Progenitor cell of endocrine pancreas (in vitro differentiated cells): Measurements from ENCODE around the gene THRA. TPM values are rescaled to one million over a fixed set of nuclear protein-coding genes. Genes with fewer than 3 reads are reported as not detected.

ENCODE experiments used
- DNase-seq: peaks from one replicate; pipeline ENCODE4 v3.0.0; 2021; ENCODE audit warnings: low spot score; ENCODE audit not compliant: unreplicated experiment
- H3K27ac Mint-ChIP-seq: 2 replicates; pipeline ENCODE4 v1.8.0; 2021; ENCODE audit warnings: mild to moderate bottlenecking, moderate library complexity, mixed read lengths
- H3K27me3 Mint-ChIP-seq: 2 replicates; pipeline ENCODE4 v1.8.0; 2021; ENCODE audit warnings: mixed read lengths
- H3K36me3 Mint-ChIP-seq: 2 replicates; pipeline ENCODE4 v1.8.0; 2022; ENCODE audit warnings: mixed read lengths; ENCODE audit not compliant: insufficient read depth
- H3K4me1 Mint-ChIP-seq: 2 replicates; pipeline ENCODE4 v1.8.0; 2021; ENCODE audit warnings: low read depth, mixed read lengths
- H3K4me3 Mint-ChIP-seq: 2 replicates; pipeline ENCODE4 v1.8.0; 2021; ENCODE audit warnings: low read depth, mild to moderate bottlenecking, moderate library complexity, mixed read lengths
- H3K9me3 Mint-ChIP-seq: 2 replicates; pipeline ENCODE4 v1.8.0; 2021; ENCODE audit warnings: low read depth, mixed read lengths
- total RNA-seq: library from RNA; stranded (reverse); gene quantifications from 2 replicates; pipeline ENCODE4 v1.2.1, GENCODE V29; 2021
- TF ChIP-seq, protein P1 (sequence below): fragments of 200-600 bp; sonication (generic); IDR thresholded peaks from one replicate; pipeline ENCODE4 v1.5.0; 2021; ENCODE audit warnings: antibody characterized with exemption, mild to moderate bottlenecking; ENCODE audit not compliant: unreplicated experiment

The THRA gene
- total RNA-seq, 1 donor from 2014 or later, result 25.0 TPM

GRCh38 chr17:40074871-40075200, 12.1 kb downstream of the THRA start:
- no peak overlapping the region for H3K27ac Mint-ChIP-seq
- DNase-seq, result no peak
- TF ChIP-seq, protein P1, sequence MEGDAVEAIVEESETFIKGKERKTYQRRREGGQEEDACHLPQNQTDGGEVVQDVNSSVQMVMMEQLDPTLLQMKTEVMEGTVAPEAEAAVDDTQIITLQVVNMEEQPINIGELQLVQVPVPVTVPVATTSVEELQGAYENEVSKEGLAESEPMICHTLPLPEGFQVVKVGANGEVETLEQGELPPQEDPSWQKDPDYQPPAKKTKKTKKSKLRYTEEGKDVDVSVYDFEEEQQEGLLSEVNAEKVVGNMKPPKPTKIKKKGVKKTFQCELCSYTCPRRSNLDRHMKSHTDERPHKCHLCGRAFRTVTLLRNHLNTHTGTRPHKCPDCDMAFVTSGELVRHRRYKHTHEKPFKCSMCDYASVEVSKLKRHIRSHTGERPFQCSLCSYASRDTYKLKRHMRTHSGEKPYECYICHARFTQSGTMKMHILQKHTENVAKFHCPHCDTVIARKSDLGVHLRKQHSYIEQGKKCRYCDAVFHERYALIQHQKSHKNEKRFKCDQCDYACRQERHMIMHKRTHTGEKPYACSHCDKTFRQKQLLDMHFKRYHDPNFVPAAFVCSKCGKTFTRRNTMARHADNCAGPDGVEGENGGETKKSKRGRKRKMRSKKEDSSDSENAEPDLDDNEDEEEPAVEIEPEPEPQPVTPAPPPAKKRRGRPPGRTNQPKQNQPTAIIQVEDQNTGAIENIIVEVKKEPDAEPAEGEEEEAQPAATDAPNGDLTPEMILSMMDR, result no peak
- H3K4me3 Mint-ChIP-seq, result no peak overlapping the region
- H3K4me1 Mint-ChIP-seq, result peaks cover 42% of the 10 kb centered on the region
- no peaks in the 10 kb centered on the region for H3K9me3 Mint-ChIP-seq
- H3K27me3 Mint-ChIP-seq, result no peaks in the 10 kb centered on the region
- H3K36me3 Mint-ChIP-seq, result no peaks in the 10 kb centered on the region

DNA sequence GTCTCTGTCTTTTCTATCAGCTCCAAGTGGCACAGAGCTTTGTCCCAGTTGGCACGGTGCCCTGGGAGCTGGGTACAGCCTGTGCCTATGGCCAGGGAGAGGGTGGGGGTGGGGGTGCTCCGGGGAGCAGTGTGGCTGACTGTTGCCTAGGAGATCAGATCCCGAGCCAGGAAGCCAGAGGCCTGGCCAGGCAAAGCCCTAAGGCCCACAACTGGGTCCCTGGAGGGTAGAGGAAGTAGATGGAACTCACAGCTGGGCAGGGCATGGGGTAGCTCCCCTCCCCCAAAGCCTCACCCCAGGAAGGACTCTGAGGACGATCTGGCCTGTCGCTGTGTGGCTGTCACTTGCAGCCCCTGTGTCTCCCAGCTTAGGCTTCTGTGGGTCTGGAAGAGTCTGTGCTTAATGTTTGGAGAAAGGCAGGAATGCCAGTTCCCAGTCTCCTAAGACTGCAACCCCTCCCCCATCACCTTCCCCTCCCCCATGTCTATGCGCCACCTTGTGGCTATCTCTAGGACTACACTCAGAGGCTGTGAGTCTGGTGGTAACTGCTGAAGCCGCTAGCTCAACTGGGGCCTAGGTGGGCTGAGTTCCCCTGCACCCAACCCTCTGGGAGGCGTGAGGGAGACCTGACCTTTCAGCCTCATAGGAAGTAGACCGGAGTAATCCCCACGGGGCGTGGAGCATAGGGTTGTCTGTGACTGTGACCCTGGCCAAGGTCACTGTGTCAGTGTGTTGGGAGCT, 12.6 kb downstream of the THRA start:
- no peaks in the 10 kb centered on the region for H3K36me3 Mint-ChIP-seq
- TF ChIP-seq, protein P1, result peak; percentile 80
- H3K27me3 Mint-ChIP-seq, result no peaks in the 10 kb centered on the region
- no peak overlapping the region for H3K27ac Mint-ChIP-seq
- no peak overlapping the region for H3K4me3 Mint-ChIP-seq
- H3K9me3 Mint-ChIP-seq, result no peaks in the 10 kb centered on the region
- peak; percentile 63 for DNase-seq
- peaks cover 37% of the 10 kb centered on the region for H3K4me1 Mint-ChIP-seq

DNA sequence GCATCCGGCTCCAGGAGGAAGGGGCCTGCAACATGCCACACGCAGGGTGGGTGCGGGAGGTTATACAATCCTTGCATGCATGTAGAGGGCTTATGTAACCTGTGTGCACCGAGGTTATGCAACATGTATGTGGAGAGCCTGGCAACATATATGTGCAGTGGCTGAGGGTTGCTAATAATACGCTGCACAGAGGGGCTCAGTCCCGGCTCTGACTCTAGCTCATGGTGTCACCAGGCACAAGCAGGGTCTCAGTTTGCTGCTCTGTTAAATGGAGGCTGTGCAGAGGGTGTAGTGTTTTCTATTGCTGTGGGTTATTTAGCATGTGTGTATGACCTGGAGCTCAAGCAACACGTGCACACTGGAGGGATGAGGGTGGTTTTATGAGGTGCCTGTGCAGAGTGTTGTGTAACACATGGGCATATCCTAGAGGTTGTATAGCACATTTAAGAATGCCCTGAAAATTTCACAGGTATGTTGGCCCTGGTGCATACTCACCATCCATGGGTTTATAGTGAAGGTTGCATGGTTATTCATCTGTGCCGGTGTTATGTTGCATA, 13.3 kb downstream of the THRA start:
- Mint-ChIP-seq H3K4me1 (peaks cover 33% of the 10 kb centered on the region), H3K27ac (no peak overlapping the region), H3K4me3 (no peak overlapping the region), H3K9me3 (no peaks in the 10 kb centered on the region), H3K36me3 (no peaks in the 10 kb centered on the region), H3K27me3 (no peaks in the 10 kb centered on the region)
- no peak for DNase-seq
- TF ChIP-seq, protein P1, result no peak

DNA sequence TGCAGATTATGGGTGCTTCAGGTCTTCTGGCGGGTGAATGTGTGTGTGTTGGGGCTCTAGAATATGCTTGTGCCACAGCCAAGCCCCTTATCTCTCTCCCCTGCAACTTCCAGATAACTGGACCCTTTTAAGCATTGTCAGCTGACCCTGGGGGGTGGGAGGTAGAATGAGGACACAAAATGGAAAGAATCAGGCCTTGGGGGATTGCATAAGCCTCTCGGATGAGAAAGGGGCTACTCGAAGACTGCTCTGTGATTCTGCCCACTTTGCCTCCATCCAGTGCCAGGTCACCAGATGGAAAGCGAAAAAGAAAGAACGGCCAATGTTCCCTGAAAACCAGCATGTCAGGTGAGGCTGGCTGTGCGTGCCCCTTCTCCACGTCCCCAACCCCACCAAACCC, 13.8 kb downstream of the THRA start:
- no peak overlapping the region for H3K27ac Mint-ChIP-seq
- H3K4me3 Mint-ChIP-seq, result no peak overlapping the region
- H3K27me3 Mint-ChIP-seq, result no peaks in the 10 kb centered on the region
- H3K9me3 Mint-ChIP-seq, result no peaks in the 10 kb centered on the region
- TF ChIP-seq, protein P1, result no peak
- H3K4me1 Mint-ChIP-seq, result peaks cover 29% of the 10 kb centered on the region
- DNase-seq, result no peak
- H3K36me3 Mint-ChIP-seq, result no peaks in the 10 kb centered on the region

GRCh38 chr17:40079545-40079944, 16.8 kb downstream of the THRA start:
- DNase-seq, result no peak
- Mint-ChIP-seq H3K4me3 (no peak overlapping the region), H3K4me1 (peaks cover 13% of the 10 kb centered on the region), H3K9me3 (no peaks in the 10 kb centered on the region), H3K36me3 (peaks cover 2% of the 10 kb centered on the region), H3K27me3 (no peaks in the 10 kb centered on the region), H3K27ac (no peak overlapping the region)
- TF ChIP-seq, protein P1, result no peak
